Karpas-422 (cell line): ENCODE measurements around the gene IRGQ. TPM values are rescaled to one million over a fixed set of nuclear protein-coding genes. Genes with fewer than 3 reads are reported as not detected.
A peak's percentile ranks its signal among the peaks of the same experiment; 100 is the strongest.

Experiments
- DNase-seq: peaks from one replicate; pipeline ENCODE4 v3.0.0-alpha.2; 2015
- H2AFZ ChIP-seq: fragments of 200-600 bp; sonication (generic); 2 replicates; pipeline ENCODE4 v1.6.1; 2014; ENCODE audit warnings: antibody characterized with exemption, low read length, mixed read lengths
- H3K27ac ChIP-seq: fragments of 200-600 bp; sonication (generic); 2 replicates; pipeline ENCODE4 v1.5.1; 2014; ENCODE audit warnings: mild to moderate bottlenecking, low read length, moderate library complexity
- H3K27me3 ChIP-seq: fragments of 200-600 bp; sonication (generic); 2 replicates; pipeline ENCODE4 v1.6.1; 2014; ENCODE audit warnings: low read length, mixed read lengths
- H3K36me3 ChIP-seq: fragments of 200-600 bp; sonication (generic); 2 replicates; pipeline ENCODE4 v1.6.1; 2014; ENCODE audit warnings: low read length, mixed read lengths; ENCODE audit not compliant: insufficient read depth
- H3K4me1 ChIP-seq: fragments of 200-600 bp; sonication (generic); 2 replicates; pipeline ENCODE4 v1.6.1; 2014; ENCODE audit warnings: mild to moderate bottlenecking, low read length, mixed read lengths
- H3K4me2 ChIP-seq: fragments of 200-600 bp; sonication (generic); 2 replicates; pipeline ENCODE4 v1.6.1; 2014; ENCODE audit warnings: low read length, low read depth, mild to moderate bottlenecking; ENCODE audit not compliant: poor library complexity, severe bottlenecking
- H3K4me3 ChIP-seq: fragments of 200-600 bp; sonication (generic); 2 replicates; pipeline ENCODE4 v1.5.1; 2014; ENCODE audit warnings: mild to moderate bottlenecking, antibody characterized with exemption, low read length, mixed read lengths
- H3K79me2 ChIP-seq: fragments of 200-600 bp; sonication (generic); 2 replicates; pipeline ENCODE4 v1.6.1; 2014; ENCODE audit warnings: mild to moderate bottlenecking, low read length, mixed read lengths
- H3K9ac ChIP-seq: fragments of 200-600 bp; sonication (generic); 2 replicates; pipeline ENCODE4 v1.6.0; 2014; ENCODE audit warnings: low read length
- H3K9me2 ChIP-seq: fragments of 200-600 bp; sonication (generic), shearing (Covaris generic); replicated peaks from 2 replicates; pipeline ENCODE4 v1.6.0; 2014; ENCODE audit warnings: mild to moderate bottlenecking, low read length, moderate library complexity; ENCODE audit not compliant: insufficient read depth
- H3K9me3 ChIP-seq: fragments of 300-700, 200-600 bp; sonication (generic); 2 replicates; pipeline ENCODE4 v1.6.1; 2014; ENCODE audit warnings: low read length, mixed read lengths
- H4K20me1 ChIP-seq: fragments of 200-600 bp; sonication (generic); 2 replicates; pipeline ENCODE4 v1.6.1; 2014; ENCODE audit warnings: mild to moderate bottlenecking, antibody characterized with exemption, low read length, low read depth; ENCODE audit not compliant: insufficient read depth
- total RNA-seq: library from RNA; depleted of rRNA; stranded (reverse); fragments of >200 nt; shearing (Covaris generic); gene quantifications from 2 replicates; pipeline ENCODE4 v1.2.3, GENCODE V29; 2014; ENCODE audit warnings: low replicate concordance

IRGQ gene
- total RNA-seq, 1 experiment from 2014 or later, result 10.8 TPM

- H3K9me3 ChIP-seq, result no peaks in the 10 kb centered on the region
- peak overlapping the region; percentile 91 for H3K4me3 ChIP-seq
- H3K27me3 ChIP-seq, result no peaks in the 10 kb centered on the region
- no peaks in the 10 kb centered on the region for H4K20me1 ChIP-seq
- peak overlapping the region; percentile 96 for H3K9ac ChIP-seq
- no peaks in the 10 kb centered on the region for H3K9me2 ChIP-seq
- H3K27ac ChIP-seq, result peak overlapping the region; percentile 93
- peak overlapping the region; percentile 33; the same call in 1 of the 2 replicates for H2AFZ ChIP-seq
- H3K4me1 ChIP-seq, result peaks cover 27% of the 10 kb centered on the region
- H3K79me2 ChIP-seq, result peaks cover 48% of the 10 kb centered on the region
- peak overlapping the region; percentile 91 for H3K4me2 ChIP-seq
- no peaks in the 10 kb centered on the region for H3K36me3 ChIP-seq
- peak; percentile 56 for DNase-seq
Observed at GRCh38 chr19:43620061-43621001, 24.4 kb upstream of the IRGQ start.

- Histone ChIP-seq H3K36me3 (no peaks in the 10 kb centered on the region), H3K9me3 (no peaks in the 10 kb centered on the region), H3K27ac (peak within 1 kb of the TSS; percentile 93), H3K4me1 (peaks cover 21% of the 10 kb centered on the region), H3K79me2 (peaks cover 57% of the 10 kb centered on the region), H3K27me3 (no peaks in the 10 kb centered on the region), H3K9ac (peak within 1 kb of the TSS; percentile 96), H3K4me2 (peak within 1 kb of the TSS; percentile 91), H3K9me2 (no peaks in the 10 kb centered on the region), H4K20me1 (no peaks in the 10 kb centered on the region), H3K4me3 (peak within 1 kb of the TSS; percentile 91), H2AFZ (peak within 1 kb of the TSS; percentile 85; the same call in 1 of the 2 replicates)
- peak; percentile 98 for DNase-seq
Observed at GRCh38 chr19:43619262-43620060, 23.5 kb upstream of the IRGQ start, which contains the start of gene ZNF428. ZNF428 (minus strand) TSS chr19:43619629; CDS start chr19:43614304, 5,325 bp downstream.

GRCh38 chr19:43618921-43619261 is 23.0 kb upstream of the IRGQ start:
- peak overlapping the region; percentile 91 for H3K4me2 ChIP-seq
- peak overlapping the region; percentile 93 for H3K27ac ChIP-seq
- peak; percentile 88 for DNase-seq

GRCh38 chr19:43616954-43617353 is 21.0 kb upstream of the IRGQ start:
- H3K9ac ChIP-seq, result no peak overlapping the region
- H2AFZ ChIP-seq, result no peak overlapping the region
- peaks cover 82% of the 10 kb centered on the region for H3K79me2 ChIP-seq
- no peak overlapping the region for H3K4me3 ChIP-seq
- H3K27me3 ChIP-seq, result no peaks in the 10 kb centered on the region
- H3K9me2 ChIP-seq, result no peaks in the 10 kb centered on the region
- H3K27ac ChIP-seq, result no peak overlapping the region
- DNase-seq, result no peak
- H4K20me1 ChIP-seq, result 0 out of 2 replicates have a peak, but pooled peaks cover 2% of the 10 kb centered on the region
- no peaks in the 10 kb centered on the region for H3K9me3 ChIP-seq
- peaks cover 3% of the 10 kb centered on the region for H3K36me3 ChIP-seq
- H3K4me2 ChIP-seq, result no peak overlapping the region
- peaks cover 21% of the 10 kb centered on the region for H3K4me1 ChIP-seq

More at GRCh38 chr19:43618921-43619261, 23.0 kb upstream of the IRGQ start:
- H3K9me2 ChIP-seq, result no peaks in the 10 kb centered on the region
- no peaks in the 10 kb centered on the region for H3K36me3 ChIP-seq
- no peaks in the 10 kb centered on the region for H3K9me3 ChIP-seq
- H4K20me1 ChIP-seq, result no peaks in the 10 kb centered on the region
- peak overlapping the region; percentile 91 for H3K4me3 ChIP-seq
- peaks cover 21% of the 10 kb centered on the region for H3K4me1 ChIP-seq
- H3K27me3 ChIP-seq, result no peaks in the 10 kb centered on the region
- H3K9ac ChIP-seq, result peak overlapping the region; percentile 96
- peak overlapping the region; percentile 85; the same call in 1 of the 2 replicates for H2AFZ ChIP-seq
- peaks cover 63% of the 10 kb centered on the region for H3K79me2 ChIP-seq

- H3K27ac ChIP-seq, result no peak overlapping the region
- H3K9me2 ChIP-seq, result no peaks in the 10 kb centered on the region
- no peak overlapping the region for H3K4me3 ChIP-seq
- no peak overlapping the region for H3K4me2 ChIP-seq
- H3K27me3 ChIP-seq, result no peaks in the 10 kb centered on the region
- H4K20me1 ChIP-seq, result 0 out of 2 replicates have a peak, but pooled peaks cover 7% of the 10 kb centered on the region
- no peak overlapping the region for H3K9ac ChIP-seq
- H3K9me3 ChIP-seq, result no peaks in the 10 kb centered on the region
- H3K4me1 ChIP-seq, result peaks cover 21% of the 10 kb centered on the region
- H3K36me3 ChIP-seq, result peaks cover 3% of the 10 kb centered on the region
- no peak for DNase-seq
- H2AFZ ChIP-seq, result no peak overlapping the region
- H3K79me2 ChIP-seq, result peaks cover 89% of the 10 kb centered on the region
Observed at GRCh38 chr19:43616306-43616705, 20.4 kb upstream of the IRGQ start.

- Histone ChIP-seq H3K4me2 (no peak overlapping the region), H3K4me1 (peaks cover 3% of the 10 kb centered on the region), H3K9me3 (no peaks in the 10 kb centered on the region), H3K9ac (no peak overlapping the region), H3K27ac (no peak overlapping the region), H3K79me2 (peaks cover 81% of the 10 kb centered on the region), H3K9me2 (no peaks in the 10 kb centered on the region), H3K27me3 (no peaks in the 10 kb centered on the region), H4K20me1 (0 out of 2 replicates have a peak, but pooled peaks cover 9% of the 10 kb centered on the region), H2AFZ (no peak overlapping the region), H3K4me3 (no peak overlapping the region), H3K36me3 (peaks cover 3% of the 10 kb centered on the region)
- DNase-seq, result no peak
Observed at GRCh38 chr19:43612374-43612773, 16.4 kb upstream of the IRGQ start.

GRCh38 chr19:43611788-43612187 is 15.9 kb upstream of the IRGQ start, which contains the start of gene SRRM5:
SRRM5 (plus strand) TSS chr19:43612088; CDS start chr19:43612122, 34 bp downstream.
- H3K4me2 ChIP-seq, result no peak within 1 kb of the TSS
- H3K9me3 ChIP-seq, result no peaks in the 10 kb centered on the region

More at GRCh38 chr19:43611788-43612187, 15.9 kb upstream of the IRGQ start, which contains the start of gene SRRM5:
- no peaks in the 10 kb centered on the region for H3K9me2 ChIP-seq
- H3K27ac ChIP-seq, result no peak within 1 kb of the TSS
- no peaks in the 10 kb centered on the region for H3K27me3 ChIP-seq
- peaks cover 3% of the 10 kb centered on the region for H3K36me3 ChIP-seq
- peaks cover 75% of the 10 kb centered on the region for H3K79me2 ChIP-seq
- H3K9ac ChIP-seq, result no peak within 1 kb of the TSS
- peaks cover 9% of the 10 kb centered on the region for H3K4me1 ChIP-seq
- no peak within 1 kb of the TSS for H2AFZ ChIP-seq
- H3K4me3 ChIP-seq, result no peak within 1 kb of the TSS
- no peak for DNase-seq
- H4K20me1 ChIP-seq, result peaks cover 9% of the 10 kb centered on the region; the same call in 1 of the 2 replicates
